GM23248 (cell line): ENCODE measurements around the gene EXOC6.

ENCODE experiments used
- EZH2 ChIP-seq: fragments of 200-600 bp; sonication (generic); IDR thresholded peaks from 2 replicates; pipeline ENCODE4 v1.6.1; 2018; ENCODE audit warnings: antibody characterized with exemption, mild to moderate bottlenecking; ENCODE audit not compliant: insufficient read depth, poor library complexity, severe bottlenecking
- EZH2phosphoT487 ChIP-seq: fragments of 200-600 bp; sonication (generic); IDR thresholded peaks from 2 replicates; pipeline ENCODE4 v1.6.1; 2018; ENCODE audit warnings: antibody characterized with exemption, moderate library complexity, mild to moderate bottlenecking, low read depth; ENCODE audit not compliant: insufficient read depth

DNA sequence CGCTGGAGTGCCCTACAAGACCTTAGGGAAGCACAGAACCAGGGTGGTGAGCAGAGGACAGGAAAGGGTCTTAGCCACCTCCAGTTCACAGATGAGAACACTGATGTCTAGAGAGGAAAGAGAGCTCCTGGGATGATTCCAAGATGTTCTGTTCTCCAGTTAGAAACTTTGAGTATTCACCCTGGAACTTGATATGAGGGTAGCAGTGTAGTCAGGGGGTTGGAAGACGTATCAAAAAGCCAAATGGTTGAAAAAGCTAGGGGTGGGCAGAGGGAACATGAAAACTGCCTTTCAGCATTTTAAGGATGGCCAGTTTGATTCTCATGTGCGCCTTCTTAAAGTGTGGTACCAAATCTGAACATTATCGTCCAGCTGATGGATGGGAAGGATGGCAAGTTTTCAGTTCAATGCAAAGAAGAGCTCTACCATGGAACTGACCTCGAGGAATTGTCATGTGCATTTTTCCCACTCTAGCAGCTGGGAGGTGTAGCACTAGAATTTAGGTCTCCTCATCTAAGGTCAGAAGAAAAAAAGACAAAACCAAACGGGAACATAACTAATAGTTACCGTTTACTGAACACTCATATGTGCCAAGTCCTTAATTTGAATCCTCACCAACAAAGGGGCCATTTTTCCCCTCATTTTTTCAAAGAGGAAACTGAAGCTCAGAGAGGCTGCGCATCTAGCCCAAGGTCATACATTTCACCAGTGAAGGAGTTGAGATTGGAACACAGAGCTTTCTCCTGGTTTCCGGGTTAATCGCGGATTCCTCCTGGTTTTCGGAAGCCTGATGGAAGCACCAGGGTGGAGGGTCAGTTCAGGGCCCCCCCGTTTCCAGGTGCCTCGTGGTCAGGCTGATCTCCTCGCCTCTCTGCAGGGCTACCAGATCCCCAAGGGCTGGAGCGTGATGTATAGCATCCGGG lies 219.4 kb downstream of the EXOC6 start:
- TF ChIP-seq EZH2phosphoT487 (no peak), EZH2 (peak; percentile 30)
